Endothelial cell of hepatic sinusoid (primary cell): Measurements from ENCODE around the gene UQCRC2.
"Not testable (repeated sequence)": the region's sequence is repeated elsewhere in the genome, so short reads cannot be mapped to it uniquely, and the experiment has no call there.

Experiments
- in situ Hi-C: cut with HindIII; loops from 2 replicates; pipeline ENCODE4 v1.10.0; 2017; ENCODE audit warnings: low sequenced_read_pairs

The UQCRC2 gene

GRCh38 chr16:21952793-21953540 is at the start of gene UQCRC2:
UQCRC2 (plus strand) TSS chr16:21953361; CDS start chr16:21953424, 63 bp downstream.
- in situ Hi-C loops = no loop called here

DNA sequence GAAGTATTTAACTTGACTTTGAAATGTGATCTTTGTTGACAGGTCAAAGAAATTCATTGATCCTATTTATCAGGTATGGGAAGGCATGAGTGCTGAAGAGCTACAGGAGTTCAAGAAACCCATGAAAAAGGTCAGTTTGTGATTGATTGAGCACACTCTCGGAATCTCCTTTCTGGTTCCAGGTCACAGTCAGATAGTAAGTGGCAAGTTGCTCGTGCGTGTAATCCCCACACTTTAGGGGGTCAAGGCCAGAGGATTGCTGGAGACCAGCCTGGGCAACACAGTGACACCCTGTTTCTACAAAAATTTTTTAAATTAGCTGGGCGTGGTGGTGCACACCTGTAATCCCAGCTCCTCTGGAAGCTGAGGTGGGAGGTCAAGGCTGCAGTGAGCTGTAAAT is 20.5 kb upstream of the UQCRC2 start:
- in situ Hi-C loops = not testable (repeated sequence)

DNA sequence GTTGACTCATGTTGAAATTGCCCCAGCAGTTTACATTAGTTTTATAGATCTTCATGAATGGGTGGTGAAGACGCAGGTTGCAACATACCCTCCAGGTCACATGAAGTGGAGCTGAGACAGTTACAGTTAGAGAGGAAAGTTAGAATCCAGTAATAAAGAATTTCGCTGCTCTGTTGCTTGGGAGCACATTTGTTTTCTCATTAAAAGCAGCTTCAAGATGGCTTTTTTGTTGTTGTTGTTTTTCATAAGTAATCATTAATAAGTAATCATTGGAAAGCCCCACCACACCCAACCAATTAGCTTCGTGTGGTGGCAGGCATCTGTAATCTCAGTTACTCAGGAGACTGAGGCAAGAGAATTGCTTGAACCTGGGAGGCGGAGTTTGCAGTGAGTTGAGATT is 19.8 kb upstream of the UQCRC2 start:
- in situ Hi-C loops = not testable (repeated sequence)

GRCh38 chr16:21933790-21934189 is 19.4 kb upstream of the UQCRC2 start:
- in situ Hi-C loops = not testable (repeated sequence)

DNA sequence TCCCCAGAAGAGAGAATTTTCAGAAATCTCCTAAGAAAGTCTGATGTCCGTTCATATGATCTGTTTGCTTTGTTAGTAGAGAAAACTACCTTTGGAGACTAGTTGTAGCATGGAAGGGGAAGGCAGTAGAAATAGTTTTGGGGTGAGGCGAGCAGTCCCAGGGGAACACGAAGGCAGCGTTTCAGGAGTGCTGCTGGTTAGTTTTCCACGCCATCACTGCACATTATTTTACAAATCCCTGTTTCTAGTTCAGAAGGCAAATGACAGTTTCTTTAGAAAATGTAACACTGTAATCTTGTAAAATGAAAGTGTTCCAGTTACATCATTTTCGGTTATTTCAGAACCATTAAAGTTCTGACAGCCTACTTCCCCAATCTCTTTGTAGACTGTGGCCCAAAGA is 16.9 kb upstream of the UQCRC2 start:
- in situ Hi-C loops = not testable (repeated sequence)

DNA sequence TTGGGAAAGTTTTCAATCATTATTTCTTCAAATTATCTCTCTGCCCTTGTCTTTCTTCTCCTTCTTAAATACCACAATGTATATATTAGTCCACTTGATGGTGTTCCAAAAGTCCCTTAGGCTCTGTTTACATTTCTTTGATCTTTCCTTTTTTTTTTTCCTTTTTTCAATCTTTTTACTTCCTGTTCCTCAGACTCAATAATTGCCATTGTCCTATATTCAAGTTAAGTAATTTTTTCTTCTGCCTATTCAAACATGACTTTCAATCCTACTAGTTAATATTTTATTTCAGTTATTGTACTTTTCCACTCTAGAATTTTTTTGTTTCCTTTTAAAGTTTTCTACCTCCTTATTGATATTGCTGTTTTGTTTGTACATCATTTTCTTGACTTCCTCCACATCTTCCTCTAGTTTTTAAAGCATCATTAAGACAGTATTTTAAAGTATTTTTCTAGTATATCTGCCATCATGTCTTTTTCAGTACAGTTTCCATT is 15.8 kb upstream of the UQCRC2 start:
- in situ Hi-C loops = no loop called here

GRCh38 chr16:21940570-21940969 is 12.6 kb upstream of the UQCRC2 start:
- in situ Hi-C loops = no loop called here

DNA sequence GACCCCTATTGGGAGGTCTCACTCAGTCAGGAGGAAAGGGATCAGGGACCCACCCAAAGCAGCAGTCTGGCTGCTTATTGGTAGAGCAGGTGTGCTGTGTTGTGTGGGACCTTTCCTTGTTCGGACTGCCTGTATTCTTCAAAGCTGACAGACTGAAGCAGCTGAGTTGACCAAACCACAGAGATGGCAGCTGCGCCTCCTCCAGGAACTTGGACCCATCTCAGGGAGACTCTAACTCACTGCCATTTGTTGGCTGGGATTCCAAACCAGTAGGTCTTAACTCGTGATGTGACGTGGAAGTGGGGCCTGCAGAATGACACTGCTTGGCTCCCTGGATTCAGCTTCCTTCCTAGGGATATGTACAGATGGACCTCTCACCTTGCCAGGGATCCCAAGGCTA is 9.6 kb upstream of the UQCRC2 start:
- in situ Hi-C loops = no loop called here

GRCh38 chr16:21946889-21947635 is 6.1 kb upstream of the UQCRC2 start:
- in situ Hi-C loops = no loop called here

GRCh38 chr16:21949713-21950260 is 3.4 kb upstream of the UQCRC2 start:
- in situ Hi-C loops = no loop called here

DNA sequence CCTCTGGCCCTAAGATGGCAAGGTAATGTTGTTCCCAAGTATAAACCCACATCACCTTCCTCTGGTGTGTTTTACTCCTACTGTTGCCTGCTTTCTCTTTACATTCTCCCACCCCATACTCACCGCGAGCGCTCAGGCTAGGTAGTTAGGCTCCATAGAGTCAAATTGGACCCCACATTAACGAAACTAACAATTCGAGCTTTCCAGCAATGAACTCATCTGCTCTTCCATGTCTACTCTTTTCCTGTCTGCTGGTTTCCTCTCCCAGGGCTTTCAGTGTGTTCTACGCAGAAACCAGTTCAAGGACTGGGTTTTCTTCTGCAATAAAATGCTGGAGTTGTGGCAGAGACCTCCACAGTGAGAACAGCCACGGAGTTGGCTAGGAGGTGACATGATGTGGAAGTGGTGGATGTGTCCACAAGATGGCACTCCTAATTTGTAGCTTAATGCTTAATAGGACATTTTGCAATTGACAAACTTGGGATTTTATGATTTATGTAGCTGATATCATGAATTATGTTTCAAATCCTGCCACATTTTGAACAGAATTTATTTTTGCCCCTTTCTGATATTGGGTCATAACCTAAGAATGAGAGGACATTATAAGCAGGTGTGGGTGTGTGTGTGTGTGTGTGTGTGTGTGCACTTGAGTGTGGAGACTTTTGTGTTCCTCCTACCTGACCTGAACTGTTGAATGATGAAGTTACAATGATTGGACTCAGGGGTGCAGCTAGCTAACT is 2.2 kb upstream of the UQCRC2 start:
- in situ Hi-C loops = no loop called here

DNA sequence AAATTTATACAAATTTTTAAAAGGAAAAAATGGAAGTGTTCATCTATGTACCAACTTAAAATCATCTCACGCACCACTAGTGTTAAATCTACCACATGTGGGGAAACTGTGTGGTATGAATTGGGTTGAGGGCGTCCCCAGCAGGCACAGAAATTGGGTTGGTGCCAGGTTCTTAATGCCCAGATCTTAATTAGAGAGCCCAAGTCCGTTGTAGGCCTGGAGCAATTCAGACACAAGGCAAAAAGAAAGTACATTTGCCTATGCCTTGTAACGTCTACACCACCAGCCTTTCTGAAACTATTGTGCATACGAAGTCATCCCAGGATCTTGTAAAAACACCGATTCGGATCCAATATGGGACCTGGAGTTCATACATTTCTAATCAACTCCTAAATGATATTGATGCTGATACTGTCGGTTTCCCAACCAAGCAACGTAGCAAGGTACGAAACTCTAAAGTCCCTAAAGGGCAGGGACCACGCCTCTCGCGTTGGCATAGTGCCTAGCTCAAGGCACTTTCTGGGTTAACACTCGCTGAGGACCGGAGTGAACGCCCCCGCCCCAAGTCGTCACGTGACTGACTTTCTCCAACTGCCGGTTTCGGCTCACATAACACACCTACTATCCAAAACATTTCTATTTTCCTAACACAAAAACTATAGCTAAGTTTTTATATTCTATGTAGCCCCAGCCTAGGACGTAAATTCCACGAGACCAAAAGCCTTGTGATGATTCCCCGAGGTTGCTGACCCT is 945 bp upstream of the UQCRC2 start:
- in situ Hi-C loops = no loop called here

DNA sequence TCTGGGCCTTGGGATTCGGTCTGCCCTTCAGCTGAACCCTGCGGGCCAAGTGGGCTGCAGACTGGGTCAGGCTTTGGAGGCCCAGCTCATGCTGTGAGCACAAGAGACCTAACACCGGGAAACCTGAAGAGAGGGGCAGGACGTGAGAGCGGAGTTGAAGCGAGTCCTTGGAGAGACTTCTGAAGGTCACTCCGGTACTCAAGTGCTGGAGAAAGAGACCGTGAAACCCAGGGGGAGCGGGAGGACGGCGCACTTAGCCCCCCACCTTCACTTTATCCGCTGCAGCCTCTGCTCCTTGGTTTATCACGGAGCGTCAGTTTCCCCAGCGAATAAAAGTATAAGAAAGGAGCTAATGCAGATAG is 361 bp downstream of the UQCRC2 start:
- in situ Hi-C loops = no loop called here

- in situ Hi-C loops = no loop called here
Measured at GRCh38 chr16:21957714-21958346, 4.7 kb downstream of the UQCRC2 start.

- in situ Hi-C loops = no loop called here
Measured at GRCh38 chr16:21959050-21959449, 5.9 kb downstream of the UQCRC2 start.

DNA sequence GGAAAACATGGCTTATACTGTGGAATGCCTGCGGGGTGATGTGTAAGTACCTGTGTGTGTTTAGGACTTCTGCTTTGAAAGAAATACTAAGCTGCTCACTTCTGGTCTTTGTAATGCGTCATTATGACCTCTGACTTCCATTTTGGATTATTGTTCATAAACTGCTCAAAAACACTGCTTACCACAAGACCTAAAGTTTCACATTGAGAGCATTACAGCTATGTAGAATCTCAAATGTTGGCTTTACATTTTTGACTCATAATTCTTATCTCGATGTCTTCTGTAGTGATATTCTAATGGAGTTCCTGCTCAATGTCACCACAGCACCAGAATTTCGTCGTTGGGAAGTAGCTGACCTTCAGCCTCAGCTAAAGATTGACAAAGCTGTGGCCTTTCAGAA is 9.3 kb downstream of the UQCRC2 start:
- in situ Hi-C loops = no loop called here

- in situ Hi-C loops = no loop called here
Measured at GRCh38 chr16:21963887-21964286, 10.7 kb downstream of the UQCRC2 start.

DNA sequence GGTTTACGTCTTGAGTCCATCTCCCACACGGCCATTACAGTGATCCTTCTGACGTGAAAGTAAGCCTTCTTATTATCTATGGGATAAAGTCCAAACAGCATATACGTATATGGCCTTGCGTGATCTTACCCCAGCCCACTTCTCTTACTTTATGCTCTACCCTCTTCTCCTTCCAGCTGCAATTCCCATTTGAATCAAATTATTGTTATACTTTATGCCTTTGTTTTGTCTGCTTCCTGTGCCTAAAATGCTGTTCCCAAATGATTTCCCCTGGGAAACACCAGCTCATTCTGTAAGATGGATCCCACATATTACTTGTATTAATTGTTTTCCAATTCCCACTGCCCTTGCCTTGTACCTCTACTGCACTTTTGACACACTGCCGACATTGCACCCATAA is 11.2 kb downstream of the UQCRC2 start:
- in situ Hi-C loops = no loop called here

DNA sequence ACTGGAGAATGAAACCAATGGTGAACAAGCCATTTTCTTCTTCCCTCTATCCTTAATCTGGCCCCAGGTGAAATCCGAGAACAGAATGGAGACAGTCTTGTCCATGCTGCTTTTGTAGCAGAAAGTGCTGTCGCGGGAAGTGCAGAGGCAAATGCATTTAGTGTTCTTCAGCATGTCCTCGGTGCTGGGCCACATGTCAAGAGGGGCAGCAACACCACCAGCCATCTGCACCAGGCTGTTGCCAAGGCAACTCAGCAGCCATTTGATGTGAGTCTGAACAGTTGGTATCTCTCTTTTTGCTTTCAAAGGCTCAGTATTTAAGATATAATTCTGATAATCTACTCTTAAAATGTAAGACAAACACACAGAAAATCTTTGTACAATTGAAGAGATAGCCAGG is 18.7 kb downstream of the UQCRC2 start:
- in situ Hi-C loops = no loop called here

DNA sequence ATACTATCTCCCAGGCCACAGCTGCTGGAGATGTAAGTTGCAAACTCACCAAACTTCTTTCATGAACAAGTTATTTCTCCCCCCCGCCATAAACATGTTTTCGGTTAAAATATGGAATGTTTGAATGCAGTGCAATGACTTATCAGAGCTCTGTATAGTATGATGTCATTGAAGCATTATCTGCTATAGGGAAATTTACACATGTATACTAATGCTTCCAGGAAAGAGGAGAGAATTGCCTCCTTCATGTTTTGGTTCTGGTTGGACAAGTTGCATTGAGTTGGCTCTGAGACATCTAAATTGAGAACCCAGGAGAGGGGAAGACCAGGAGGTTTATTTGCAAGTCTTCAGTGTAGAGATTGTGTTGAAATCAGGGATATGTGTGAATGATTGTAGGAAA is 20.8 kb downstream of the UQCRC2 start:
- in situ Hi-C loops = no loop called here
